ENCODE measurements around the gene FKBP2.
A peak's percentile ranks its signal among the peaks of the same experiment; 100 is the strongest.

Gene FKBP2

DNA sequence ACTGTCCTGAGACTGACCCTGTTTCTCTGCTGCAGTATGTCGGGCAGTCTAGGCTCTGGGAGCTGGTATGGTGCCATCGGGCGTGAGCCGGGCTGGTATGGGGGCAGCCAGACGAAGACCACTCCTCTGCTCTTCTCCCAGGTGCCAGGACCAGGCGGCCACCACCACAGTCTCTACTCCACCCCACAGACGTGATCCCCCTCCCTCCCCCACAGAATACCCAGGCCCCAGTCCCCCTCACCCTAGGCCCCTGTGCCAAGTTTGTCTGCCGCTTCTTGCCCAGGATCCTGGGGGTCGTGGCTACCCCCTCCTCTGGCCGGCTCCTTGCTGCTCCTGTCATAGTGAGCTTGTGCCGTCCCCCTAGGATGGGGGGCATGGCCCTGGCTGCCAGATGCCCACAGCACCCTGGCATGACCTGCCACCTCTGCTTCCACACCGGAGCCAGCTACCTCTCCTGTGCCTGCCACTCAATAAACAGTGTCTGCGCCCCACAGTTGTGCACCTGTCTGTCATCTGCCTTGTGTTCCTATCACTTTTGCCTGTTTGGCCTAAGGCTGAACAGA is 48.2 kb downstream of the FKBP2 start:
- no peaks in the 10 kb centered on the region for H3K9me3 ChIP-seq
- no peak overlapping the region for H3K27ac ChIP-seq
- H3K4me1 ChIP-seq: peaks cover 0 to 37% (median 31%) of the 10 kb centered on the region in 4 donors
- peaks cover 4 to 59% of the 10 kb centered on the region in 2 donors for H3K27me3 ChIP-seq
- TF ChIP-seq, protein P1, sequence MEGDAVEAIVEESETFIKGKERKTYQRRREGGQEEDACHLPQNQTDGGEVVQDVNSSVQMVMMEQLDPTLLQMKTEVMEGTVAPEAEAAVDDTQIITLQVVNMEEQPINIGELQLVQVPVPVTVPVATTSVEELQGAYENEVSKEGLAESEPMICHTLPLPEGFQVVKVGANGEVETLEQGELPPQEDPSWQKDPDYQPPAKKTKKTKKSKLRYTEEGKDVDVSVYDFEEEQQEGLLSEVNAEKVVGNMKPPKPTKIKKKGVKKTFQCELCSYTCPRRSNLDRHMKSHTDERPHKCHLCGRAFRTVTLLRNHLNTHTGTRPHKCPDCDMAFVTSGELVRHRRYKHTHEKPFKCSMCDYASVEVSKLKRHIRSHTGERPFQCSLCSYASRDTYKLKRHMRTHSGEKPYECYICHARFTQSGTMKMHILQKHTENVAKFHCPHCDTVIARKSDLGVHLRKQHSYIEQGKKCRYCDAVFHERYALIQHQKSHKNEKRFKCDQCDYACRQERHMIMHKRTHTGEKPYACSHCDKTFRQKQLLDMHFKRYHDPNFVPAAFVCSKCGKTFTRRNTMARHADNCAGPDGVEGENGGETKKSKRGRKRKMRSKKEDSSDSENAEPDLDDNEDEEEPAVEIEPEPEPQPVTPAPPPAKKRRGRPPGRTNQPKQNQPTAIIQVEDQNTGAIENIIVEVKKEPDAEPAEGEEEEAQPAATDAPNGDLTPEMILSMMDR (IDR thresholded peaks at IDR 0.05): no peak
- no peak overlapping the region for H3K4me3 ChIP-seq
- peaks cover 0 to 5% (median 0%) of the 10 kb centered on the region in 3 donors for H3K36me3 ChIP-seq
- intact Hi-C loops (cut with DNase I; ENCODE audit: low total_unique reads): no loop called here
- DNase-seq: no peak

- H3K4me3 ChIP-seq: no peak overlapping the region
- no peak for DNase-seq
- peaks cover 0 to 32% (median 29%) of the 10 kb centered on the region in 4 donors for H3K4me1 ChIP-seq
- H3K36me3 ChIP-seq: peaks cover 0 to 5% (median 0%) of the 10 kb centered on the region in 3 donors
- peaks cover 4 to 72% of the 10 kb centered on the region in 2 donors for H3K27me3 ChIP-seq
- H3K9me3 ChIP-seq: no peaks in the 10 kb centered on the region
- TF ChIP-seq, protein P1 (IDR thresholded peaks at IDR 0.05): no peak
- H3K27ac ChIP-seq: no peak overlapping the region
- intact Hi-C loops (cut with DNase I; ENCODE audit: low total_unique reads): no loop called here
Measured at GRCh38 chr11:64290352-64291261, 49.7 kb downstream of the FKBP2 start.

DNA sequence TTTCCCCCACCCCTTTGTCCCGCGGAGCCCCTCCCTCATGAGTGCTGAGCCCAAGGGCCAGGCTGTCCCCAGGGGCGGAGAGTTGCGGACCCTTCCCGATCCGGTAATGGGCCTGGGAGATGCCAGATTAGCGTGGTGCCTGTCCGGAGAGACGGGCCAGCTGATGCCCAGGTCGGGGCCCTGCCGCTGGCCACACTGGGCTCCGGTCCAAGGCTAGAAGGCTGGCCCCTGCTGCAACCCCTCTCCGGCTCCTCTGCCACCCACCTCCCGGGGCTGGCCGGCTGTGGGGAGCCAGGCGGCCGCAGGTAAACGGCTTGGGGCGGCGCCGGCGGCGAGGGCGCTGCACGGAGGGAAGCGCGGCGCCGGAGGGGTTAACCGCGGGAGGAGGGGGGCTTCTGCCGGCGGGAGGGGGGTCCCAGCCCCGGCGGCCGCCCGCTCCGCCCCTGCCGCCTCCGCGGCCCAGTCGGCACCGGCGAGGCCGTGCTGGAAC is 50.4 kb downstream of the FKBP2 start, which contains the start of gene KCNK4:
Gene KCNK4 (plus strand): TSS at position 41 of the 490 bp plus-strand sequence. CDS start 1,717 bp downstream, outside the sequence.
- DNase-seq: no peak
- H3K4me3 ChIP-seq: peak within 1 kb of the TSS; percentile 28 to 40
- no peak within 1 kb of the TSS for H3K27ac ChIP-seq
- H3K9me3 ChIP-seq: no peaks in the 10 kb centered on the region
- H3K36me3 ChIP-seq: peaks cover 0 to 5% (median 0%) of the 10 kb centered on the region in 3 donors
- H3K27me3 ChIP-seq: peaks cover 4 to 79% of the 10 kb centered on the region in 2 donors
- TF ChIP-seq, protein P1 (IDR thresholded peaks at IDR 0.05): no peak
- intact Hi-C loops (cut with DNase I; ENCODE audit: low total_unique reads): no loop called here
- H3K4me1 ChIP-seq: peaks cover 0 to 27% (median 24%) of the 10 kb centered on the region in 4 donors

GRCh38 chr11:64291752-64292459 is 51.0 kb downstream of the FKBP2 start:
- Histone ChIP-seq H3K4me3 (peak overlapping the region; percentile 28 to 40), H3K4me1 (peaks cover 0 to 24% (median 19%) of the 10 kb centered on the region in 4 donors), H3K36me3 (peaks cover 0 to 5% (median 0%) of the 10 kb centered on the region in 3 donors), H3K27me3 (peaks cover 4 to 85% of the 10 kb centered on the region in 2 donors), H3K27ac (no peak overlapping the region), H3K9me3 (no peaks in the 10 kb centered on the region)
- DNase-seq: no peak
- intact Hi-C loops (cut with DNase I; ENCODE audit: low total_unique reads): no loop called here
- TF ChIP-seq, protein P1 (IDR thresholded peaks at IDR 0.05): no peak

All from tibial artery (tissue), 4 donors.